AG09319 (cell line): ENCODE results near the gene PTPRD.

ENCODE experiments used
- DNase-seq: peaks from one replicate; pipeline ENCODE4 v3.0.0-alpha.2; 2010; ENCODE audit warnings: low read depth; ENCODE audit errors: extremely low read depth
- CTCF ChIP-seq: IDR thresholded peaks from 2 replicates; pipeline ENCODE4 v1.5.1; 2011; ENCODE audit warnings: low read depth, mild to moderate bottlenecking, inconsistent platforms, low read length, moderate library complexity

The PTPRD gene

GRCh38 chr9:9560382-9561035, 1052.3 kb downstream of the PTPRD start:
- no peak for TF ChIP-seq CTCF
- no peak for DNase-seq

GRCh38 chr9:9558907-9559306, 1053.9 kb downstream of the PTPRD start:
- TF ChIP-seq CTCF = no peak

GRCh38 chr9:9557804-9558334, 1054.9 kb downstream of the PTPRD start:
- no peak for DNase-seq
- TF ChIP-seq CTCF = no peak

More at GRCh38 chr9:9558907-9559306, 1053.9 kb downstream of the PTPRD start:
- DNase-seq = no peak

- no peak for DNase-seq
- TF ChIP-seq CTCF = no peak
These were observed 1055.7 kb downstream of the PTPRD start for GRCh38 chr9:9556865-9557803.

GRCh38 chr9:9552665-9553064, 1060.1 kb downstream of the PTPRD start:
- DNase-seq = no peak
- no peak for TF ChIP-seq CTCF

GRCh38 chr9:9538766-9539165, 1074.0 kb downstream of the PTPRD start:
- DNase-seq = no peak
- no peak for TF ChIP-seq CTCF

- no peak for TF ChIP-seq CTCF
- DNase-seq = no peak
These were observed 1074.4 kb downstream of the PTPRD start for GRCh38 chr9:9538356-9538755.
